IPS-20b (cell line): ENCODE data around the gene MS4A1.
"Not testable (repeated sequence)": the region's sequence is repeated elsewhere in the genome, so short reads cannot be mapped to it uniquely, and the experiment has no call there.

Source experiments
- H3K27ac ChIP-seq: one replicate; pipeline ENCODE4 v1.5.1; 2013; ENCODE audit warnings: low read length
- H3K27me3 ChIP-seq: 2 replicates; pipeline ENCODE4 v1.6.1; 2013; ENCODE audit warnings: mild to moderate bottlenecking, low read length, inconsistent platforms; ENCODE audit not compliant: insufficient read depth
- H3K36me3 ChIP-seq: 2 replicates; pipeline ENCODE4 v1.6.1; 2013; ENCODE audit warnings: low read depth, mild to moderate bottlenecking, inconsistent platforms, low read length, moderate library complexity; ENCODE audit not compliant: insufficient read depth
- H3K4me1 ChIP-seq: 2 replicates; pipeline ENCODE4 v1.6.1; 2013; ENCODE audit warnings: mild to moderate bottlenecking, control low read depth, inconsistent platforms, low read length, moderate library complexity; ENCODE audit not compliant: insufficient read depth
- H3K4me3 ChIP-seq: 2 replicates; pipeline ENCODE4 v1.5.1; 2013; ENCODE audit warnings: mild to moderate bottlenecking, low read length, inconsistent platforms
- H3K9ac ChIP-seq: 2 replicates; pipeline ENCODE4 v1.6.1; 2013; ENCODE audit warnings: low read depth, mild to moderate bottlenecking, inconsistent platforms, low read length, moderate library complexity
- H3K9me3 ChIP-seq: 2 replicates; pipeline ENCODE4 v1.6.1; 2013; ENCODE audit warnings: mild to moderate bottlenecking, low read depth, low read length, inconsistent platforms; ENCODE audit not compliant: insufficient read depth

Gene MS4A1

GRCh38 chr11:60504219-60504905 is 48.7 kb downstream of the MS4A1 start:
- no peak overlapping the region for H3K9ac ChIP-seq
- H3K27me3 ChIP-seq: no peaks in the 10 kb centered on the region
- peaks cover 11% of the 10 kb centered on the region for H3K4me1 ChIP-seq
- no peak overlapping the region for H3K27ac ChIP-seq
- no peaks in the 10 kb centered on the region for H3K36me3 ChIP-seq
- no peak overlapping the region for H3K4me3 ChIP-seq
- peaks cover 5% of the 10 kb centered on the region; the same call in 1 of the 2 replicates for H3K9me3 ChIP-seq

GRCh38 chr11:60509609-60510008 is 54.0 kb downstream of the MS4A1 start:
- H3K4me1 ChIP-seq, H3K36me3 ChIP-seq, H3K4me3 ChIP-seq, H3K9ac ChIP-seq, H3K27me3 ChIP-seq, H3K9me3 ChIP-seq, H3K27ac ChIP-seq: not testable (repeated sequence)

DNA sequence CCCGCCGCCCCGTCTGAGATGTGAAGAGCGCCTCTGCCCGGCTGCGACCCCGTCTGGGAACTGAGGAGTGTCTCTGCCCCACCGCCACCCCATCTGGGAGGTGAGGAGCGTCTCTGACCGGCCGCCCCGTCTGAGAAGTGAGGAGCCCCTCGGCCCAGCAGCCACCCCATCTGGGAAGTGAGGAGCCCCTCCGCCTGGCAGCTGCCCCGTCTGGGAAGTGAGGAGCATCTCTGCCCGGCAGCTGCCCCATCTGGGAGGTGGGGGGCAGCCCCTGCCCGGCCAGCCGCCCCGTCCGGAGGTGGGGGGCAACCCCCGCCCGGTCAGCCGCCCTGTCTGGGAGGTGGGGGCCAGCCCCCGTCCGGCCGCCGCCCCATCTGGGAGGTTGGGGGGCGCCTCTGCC is 54.6 kb downstream of the MS4A1 start:
- not testable (repeated sequence) for H3K4me1 ChIP-seq, H3K27me3 ChIP-seq, H3K4me3 ChIP-seq, H3K9me3 ChIP-seq, H3K36me3 ChIP-seq, H3K9ac ChIP-seq, H3K27ac ChIP-seq

- Histone ChIP-seq H3K9me3 (peaks cover 10% of the 10 kb centered on the region; the same call in 1 of the 2 replicates), H3K4me1 (no peaks in the 10 kb centered on the region), H3K4me3 (no peak overlapping the region), H3K9ac (no peak overlapping the region), H3K36me3 (no peaks in the 10 kb centered on the region), H3K27ac (no peak overlapping the region), H3K27me3 (no peaks in the 10 kb centered on the region)
Measured at GRCh38 chr11:60511393-60511792, 55.7 kb downstream of the MS4A1 start.

- no peak overlapping the region for H3K27ac ChIP-seq
- no peak overlapping the region for H3K4me3 ChIP-seq
- H3K27me3 ChIP-seq: no peaks in the 10 kb centered on the region
- H3K4me1 ChIP-seq: no peaks in the 10 kb centered on the region
- H3K9ac ChIP-seq: no peak overlapping the region
- H3K36me3 ChIP-seq: no peaks in the 10 kb centered on the region
- H3K9me3 ChIP-seq: peaks cover 10% of the 10 kb centered on the region; the same call in 1 of the 2 replicates
Measured at GRCh38 chr11:60512651-60513225, 57.1 kb downstream of the MS4A1 start.

GRCh38 chr11:60513496-60514460 is 58.1 kb downstream of the MS4A1 start:
- H3K27ac ChIP-seq: no peak overlapping the region
- no peak overlapping the region for H3K4me3 ChIP-seq
- H3K27me3 ChIP-seq: no peaks in the 10 kb centered on the region
- peaks cover 10% of the 10 kb centered on the region; the same call in 1 of the 2 replicates for H3K9me3 ChIP-seq
- H3K9ac ChIP-seq: no peak overlapping the region
- H3K36me3 ChIP-seq: no peaks in the 10 kb centered on the region
- no peaks in the 10 kb centered on the region for H3K4me1 ChIP-seq

GRCh38 chr11:60515144-60515855 is 59.7 kb downstream of the MS4A1 start, which contains the start of gene MS4A13:
TSS of gene MS4A13 (plus strand) at chr11:60515392. CDS start at chr11:60518084, 2,692 bp downstream.
- H3K27ac ChIP-seq: no peak within 1 kb of the TSS
- H3K4me3 ChIP-seq: no peak within 1 kb of the TSS
- no peaks in the 10 kb centered on the region for H3K36me3 ChIP-seq
- no peak within 1 kb of the TSS for H3K9ac ChIP-seq
- no peaks in the 10 kb centered on the region for H3K4me1 ChIP-seq
- H3K27me3 ChIP-seq: no peaks in the 10 kb centered on the region
- no peaks in the 10 kb centered on the region for H3K9me3 ChIP-seq
